DMS153 (cell line): Measurements from ENCODE around the gene VDR.
A peak's percentile ranks its signal among the peaks of the same experiment; 100 is the strongest.

Experiments
- DNase-seq: peaks from one replicate; lab custom pipeline; 2025; lab: John Stamatoyannopoulos, UW

VDR gene

GRCh38 chr12:47892819-47893218, 12.0 kb downstream of the VDR start:
- no peak for DNase-seq

- no peak for DNase-seq
Observed at GRCh38 chr12:47891356-47891755, 13.4 kb downstream of the VDR start.

- no peak for DNase-seq
Observed at GRCh38 chr12:47889040-47889439, 15.8 kb downstream of the VDR start.

GRCh38 chr12:47888153-47888819, 16.5 kb downstream of the VDR start:
- DNase-seq = no peak

GRCh38 chr12:47887529-47887928, 17.3 kb downstream of the VDR start:
- DNase-seq = no peak

GRCh38 chr12:47886510-47887240, 18.1 kb downstream of the VDR start:
- DNase-seq = no peak

GRCh38 chr12:47885566-47885965, 19.2 kb downstream of the VDR start:
- DNase-seq = no peak

- DNase-seq = no peak
Observed at GRCh38 chr12:47885012-47885501, 19.7 kb downstream of the VDR start.

- DNase-seq = no peak
Observed at GRCh38 chr12:47884501-47884900, 20.3 kb downstream of the VDR start.

GRCh38 chr12:47883663-47884195, 21.1 kb downstream of the VDR start:
- DNase-seq = no peak

GRCh38 chr12:47882781-47883546, 21.8 kb downstream of the VDR start:
- DNase-seq = peak; percentile 46

- no peak for DNase-seq
Observed at GRCh38 chr12:47881826-47882427, 22.9 kb downstream of the VDR start.

- DNase-seq = no peak
Observed at GRCh38 chr12:47881051-47881450, 23.7 kb downstream of the VDR start.

GRCh38 chr12:47878918-47879481, 25.8 kb downstream of the VDR start:
- no peak for DNase-seq

- DNase-seq = no peak
Observed at GRCh38 chr12:47878293-47878917, 26.4 kb downstream of the VDR start.

GRCh38 chr12:47877081-47877480, 27.7 kb downstream of the VDR start:
- no peak for DNase-seq

- DNase-seq = no peak
Observed at GRCh38 chr12:47876440-47876960, 28.3 kb downstream of the VDR start.

GRCh38 chr12:47875746-47876439, 28.9 kb downstream of the VDR start:
- DNase-seq = no peak

- DNase-seq = no peak
Observed at GRCh38 chr12:47874316-47874715, 30.5 kb downstream of the VDR start.

GRCh38 chr12:47870175-47870781, 34.5 kb downstream of the VDR start:
- no peak for DNase-seq
